ENCODE measurements around the gene SPATA9.

DNA sequence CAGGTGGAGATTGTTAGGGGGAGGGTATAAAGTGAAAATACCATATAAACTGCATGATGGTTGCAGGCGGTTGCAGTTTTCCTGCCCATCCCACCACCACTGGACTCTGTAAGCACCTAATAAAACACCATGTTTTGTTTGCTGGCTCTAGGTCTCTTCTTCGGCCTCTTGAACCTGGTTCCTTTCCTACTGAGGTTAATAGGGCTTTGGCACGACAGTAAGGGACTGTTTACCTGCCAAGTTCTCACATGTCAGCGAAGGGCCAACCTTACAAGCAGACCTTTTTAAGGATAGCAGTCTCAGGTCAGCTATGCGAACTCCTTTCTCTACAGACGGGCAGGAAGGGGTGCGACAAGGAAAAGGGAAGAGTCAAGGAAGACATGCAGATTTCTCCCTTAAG lies 39.6 kb downstream of the SPATA9 start:
- TF ChIP-seq, protein P1, sequence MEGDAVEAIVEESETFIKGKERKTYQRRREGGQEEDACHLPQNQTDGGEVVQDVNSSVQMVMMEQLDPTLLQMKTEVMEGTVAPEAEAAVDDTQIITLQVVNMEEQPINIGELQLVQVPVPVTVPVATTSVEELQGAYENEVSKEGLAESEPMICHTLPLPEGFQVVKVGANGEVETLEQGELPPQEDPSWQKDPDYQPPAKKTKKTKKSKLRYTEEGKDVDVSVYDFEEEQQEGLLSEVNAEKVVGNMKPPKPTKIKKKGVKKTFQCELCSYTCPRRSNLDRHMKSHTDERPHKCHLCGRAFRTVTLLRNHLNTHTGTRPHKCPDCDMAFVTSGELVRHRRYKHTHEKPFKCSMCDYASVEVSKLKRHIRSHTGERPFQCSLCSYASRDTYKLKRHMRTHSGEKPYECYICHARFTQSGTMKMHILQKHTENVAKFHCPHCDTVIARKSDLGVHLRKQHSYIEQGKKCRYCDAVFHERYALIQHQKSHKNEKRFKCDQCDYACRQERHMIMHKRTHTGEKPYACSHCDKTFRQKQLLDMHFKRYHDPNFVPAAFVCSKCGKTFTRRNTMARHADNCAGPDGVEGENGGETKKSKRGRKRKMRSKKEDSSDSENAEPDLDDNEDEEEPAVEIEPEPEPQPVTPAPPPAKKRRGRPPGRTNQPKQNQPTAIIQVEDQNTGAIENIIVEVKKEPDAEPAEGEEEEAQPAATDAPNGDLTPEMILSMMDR (conservative IDR thresholded peaks at IDR 0.05): no peak
- TF ChIP-seq ZFX (IDR thresholded peaks at IDR 0.05): no peak
